OCI-LY3 (cell line): Measurements from ENCODE around the gene SCGB1D1.

Experiments
- H2AFZ ChIP-seq: fragments of 200-600, 300-600 bp; shearing (Covaris generic); 2 replicates; pipeline ENCODE4 v1.6.0; 2014; ENCODE audit warnings: antibody characterized with exemption, low read depth, low read length
- H3K27ac ChIP-seq: fragments of 200-600, 300-600 bp; sonication (generic); 2 replicates; pipeline ENCODE4 v1.5.1; 2014; ENCODE audit warnings: mild to moderate bottlenecking, low read length, moderate library complexity, mixed read lengths
- H3K27me3 ChIP-seq: fragments of 200-600, 300-600 bp; sonication (generic); 2 replicates; pipeline ENCODE4 v1.6.1; 2014; ENCODE audit warnings: low read depth, low read length, mixed read lengths
- H3K36me3 ChIP-seq: fragments of 200-600, 300-600 bp; sonication (generic); replicated peaks from 2 replicates; pipeline ENCODE3; 2014; ENCODE audit warnings: low read depth, low read length, mixed read lengths
- H3K4me1 ChIP-seq: fragments of 300-600, 200-600 bp; sonication (generic); 2 replicates; pipeline ENCODE4 v1.6.1; 2014; ENCODE audit warnings: low read length, mixed read lengths
- H3K4me2 ChIP-seq: fragments of 200-600, 300-600 bp; sonication (generic); 2 replicates; pipeline ENCODE4 v1.6.1; 2014; ENCODE audit warnings: low read length, mixed read lengths
- H3K4me3 ChIP-seq: fragments of 300-600, 200-600 bp; sonication (generic); 2 replicates; pipeline ENCODE4 v1.5.1; 2014; ENCODE audit warnings: antibody characterized with exemption, mild to moderate bottlenecking, low read length, moderate library complexity
- H3K79me2 ChIP-seq: fragments of 300-600, 200-600 bp; shearing (Covaris generic); 2 replicates; pipeline ENCODE4 v1.6.1; 2014; ENCODE audit warnings: mild to moderate bottlenecking, low read length, mixed read lengths
- H3K9ac ChIP-seq: fragments of 300-600, 200-600 bp; shearing (Covaris generic); 2 replicates; pipeline ENCODE4 v1.6.0; 2014; ENCODE audit warnings: mild to moderate bottlenecking, low read length, moderate library complexity
- H3K9me3 ChIP-seq: fragments of 200-600, 300-600 bp; shearing (Covaris generic); 2 replicates; pipeline ENCODE4 v1.6.1; 2014; ENCODE audit warnings: low read length, mixed read lengths; ENCODE audit not compliant: insufficient read depth
- H4K20me1 ChIP-seq: fragments of 200-600, 300-600 bp; sonication (generic); 2 replicates; pipeline ENCODE4 v1.6.1; 2016; ENCODE audit warnings: low read length, mixed read lengths; ENCODE audit not compliant: insufficient read depth
- EZH2phosphoT487 ChIP-seq: fragments of 200-600 bp; shearing (Covaris generic); IDR thresholded peaks from 2 replicates; pipeline ENCODE4 v1.6.1; 2018; ENCODE audit warnings: antibody characterized with exemption, mixed run types, low read depth
- TF ChIP-seq, protein P1 (sequence below): fragments of 200-600, 300-600 bp; sonication (generic); IDR thresholded peaks from 2 replicates; pipeline ENCODE4 v1.5.1; 2014; ENCODE audit warnings: antibody characterized with exemption, low read length, low read depth

The SCGB1D1 gene

DNA sequence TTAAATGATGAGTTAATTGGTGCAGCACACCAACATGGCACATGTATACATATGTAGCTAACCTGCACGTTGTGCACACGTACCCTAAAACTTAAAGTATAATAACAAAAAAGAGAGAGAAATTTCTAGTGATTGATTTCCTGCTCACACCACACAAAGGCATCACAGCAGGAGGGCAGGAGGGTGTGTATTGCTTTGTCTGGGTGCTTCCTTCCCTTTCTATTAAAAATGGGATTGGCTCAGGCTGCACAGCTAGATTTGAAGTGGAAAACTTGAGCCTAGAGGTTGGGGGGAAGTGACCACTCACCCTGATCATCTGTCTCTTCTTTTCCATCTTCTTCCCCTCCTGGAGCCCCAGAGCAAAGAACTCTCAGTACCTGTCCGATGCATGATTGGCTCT, 51.1 kb downstream of the SCGB1D1 start:
- Histone ChIP-seq H3K27ac (no peak overlapping the region), H3K4me2 (no peak overlapping the region), H3K36me3 (no peaks in the 10 kb centered on the region), H3K9ac (no peak overlapping the region), H3K27me3 (peaks cover 35% of the 10 kb centered on the region), H3K4me3 (no peak overlapping the region), H3K79me2 (no peaks in the 10 kb centered on the region), H3K9me3 (no peaks in the 10 kb centered on the region), H2AFZ (no peak overlapping the region), H4K20me1 (0 out of 2 replicates have a peak, but pooled peaks cover 5% of the 10 kb centered on the region), H3K4me1 (peaks cover 8% of the 10 kb centered on the region)
- TF ChIP-seq, protein P1, sequence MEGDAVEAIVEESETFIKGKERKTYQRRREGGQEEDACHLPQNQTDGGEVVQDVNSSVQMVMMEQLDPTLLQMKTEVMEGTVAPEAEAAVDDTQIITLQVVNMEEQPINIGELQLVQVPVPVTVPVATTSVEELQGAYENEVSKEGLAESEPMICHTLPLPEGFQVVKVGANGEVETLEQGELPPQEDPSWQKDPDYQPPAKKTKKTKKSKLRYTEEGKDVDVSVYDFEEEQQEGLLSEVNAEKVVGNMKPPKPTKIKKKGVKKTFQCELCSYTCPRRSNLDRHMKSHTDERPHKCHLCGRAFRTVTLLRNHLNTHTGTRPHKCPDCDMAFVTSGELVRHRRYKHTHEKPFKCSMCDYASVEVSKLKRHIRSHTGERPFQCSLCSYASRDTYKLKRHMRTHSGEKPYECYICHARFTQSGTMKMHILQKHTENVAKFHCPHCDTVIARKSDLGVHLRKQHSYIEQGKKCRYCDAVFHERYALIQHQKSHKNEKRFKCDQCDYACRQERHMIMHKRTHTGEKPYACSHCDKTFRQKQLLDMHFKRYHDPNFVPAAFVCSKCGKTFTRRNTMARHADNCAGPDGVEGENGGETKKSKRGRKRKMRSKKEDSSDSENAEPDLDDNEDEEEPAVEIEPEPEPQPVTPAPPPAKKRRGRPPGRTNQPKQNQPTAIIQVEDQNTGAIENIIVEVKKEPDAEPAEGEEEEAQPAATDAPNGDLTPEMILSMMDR, result no peak
- no peak for TF ChIP-seq EZH2phosphoT487

DNA sequence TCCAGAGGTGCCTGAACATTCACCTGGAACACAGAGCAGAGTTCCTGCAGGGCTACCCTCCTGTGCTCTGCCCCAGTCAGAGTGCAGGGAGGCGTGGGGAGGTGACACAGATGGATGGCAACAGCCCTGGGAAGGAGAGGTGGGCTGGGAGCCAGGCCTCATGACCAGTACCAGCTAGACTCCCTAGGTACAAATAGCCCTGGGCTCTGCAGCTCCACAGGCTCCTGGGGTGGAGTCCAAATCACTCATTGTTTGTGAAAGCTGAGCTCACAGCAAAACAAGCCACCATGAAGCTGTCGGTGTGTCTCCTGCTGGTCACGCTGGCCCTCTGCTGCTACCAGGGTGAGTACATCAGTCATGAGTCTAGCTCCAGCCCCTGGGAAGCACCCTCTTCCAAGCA, 52.0 kb downstream of the SCGB1D1 start, which contains the start of gene SCGB1D2:
Gene SCGB1D2 (plus strand): TSS at position 219 of the 400 bp plus-strand sequence. CDS start 69 bp downstream, at position 288.
- 0 out of 2 replicates have a peak, but pooled peaks cover 5% of the 10 kb centered on the region for H4K20me1 ChIP-seq
- peaks cover 8% of the 10 kb centered on the region for H3K4me1 ChIP-seq
- no peaks in the 10 kb centered on the region for H3K79me2 ChIP-seq
- peaks cover 34% of the 10 kb centered on the region for H3K27me3 ChIP-seq
- TF ChIP-seq EZH2phosphoT487, result no peak
- TF ChIP-seq, protein P1, result no peak
- no peaks in the 10 kb centered on the region for H3K9me3 ChIP-seq
- H2AFZ ChIP-seq, result no peak within 1 kb of the TSS
- no peak within 1 kb of the TSS for H3K4me2 ChIP-seq
- no peaks in the 10 kb centered on the region for H3K36me3 ChIP-seq
- H3K27ac ChIP-seq, result no peak within 1 kb of the TSS
- no peak within 1 kb of the TSS for H3K4me3 ChIP-seq
- H3K9ac ChIP-seq, result no peak within 1 kb of the TSS
